Stimulated activated CD8-positive, alpha-beta memory T cell treated with anti-CD3 and anti-CD28 coated beads, Interleukin-15, amount 100 ng/mL, for 48 hours (primary cell): ENCODE results near the gene FGFRL1.

Source experiments
- DNase-seq, 2 donors: peaks; one replicate each; pipeline ENCODE4 v3.0.0-alpha.2; 2020; ENCODE audit warnings: low read depth in 2 of 2

Gene FGFRL1

DNA sequence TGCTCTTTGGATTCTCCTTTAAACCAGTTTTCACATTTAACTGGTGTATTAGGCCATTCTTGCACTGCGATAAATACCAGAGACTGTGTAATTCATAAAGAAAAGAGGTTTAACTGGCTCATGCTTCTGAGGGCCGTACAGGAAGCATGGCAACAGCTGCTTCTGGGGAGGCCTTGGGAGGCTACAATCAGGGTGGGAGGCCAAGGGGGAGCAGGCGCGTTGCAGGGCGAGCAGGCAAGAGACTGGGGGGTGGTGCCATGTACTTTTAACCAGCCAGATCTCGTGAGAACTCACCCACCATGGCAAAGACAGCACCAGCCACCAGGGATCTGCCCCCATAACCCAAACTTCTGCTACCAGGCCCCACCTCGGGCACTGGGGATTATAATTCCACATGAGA is 63.8 kb downstream of the FGFRL1 start:
- DNase-seq, result no peak

DNA sequence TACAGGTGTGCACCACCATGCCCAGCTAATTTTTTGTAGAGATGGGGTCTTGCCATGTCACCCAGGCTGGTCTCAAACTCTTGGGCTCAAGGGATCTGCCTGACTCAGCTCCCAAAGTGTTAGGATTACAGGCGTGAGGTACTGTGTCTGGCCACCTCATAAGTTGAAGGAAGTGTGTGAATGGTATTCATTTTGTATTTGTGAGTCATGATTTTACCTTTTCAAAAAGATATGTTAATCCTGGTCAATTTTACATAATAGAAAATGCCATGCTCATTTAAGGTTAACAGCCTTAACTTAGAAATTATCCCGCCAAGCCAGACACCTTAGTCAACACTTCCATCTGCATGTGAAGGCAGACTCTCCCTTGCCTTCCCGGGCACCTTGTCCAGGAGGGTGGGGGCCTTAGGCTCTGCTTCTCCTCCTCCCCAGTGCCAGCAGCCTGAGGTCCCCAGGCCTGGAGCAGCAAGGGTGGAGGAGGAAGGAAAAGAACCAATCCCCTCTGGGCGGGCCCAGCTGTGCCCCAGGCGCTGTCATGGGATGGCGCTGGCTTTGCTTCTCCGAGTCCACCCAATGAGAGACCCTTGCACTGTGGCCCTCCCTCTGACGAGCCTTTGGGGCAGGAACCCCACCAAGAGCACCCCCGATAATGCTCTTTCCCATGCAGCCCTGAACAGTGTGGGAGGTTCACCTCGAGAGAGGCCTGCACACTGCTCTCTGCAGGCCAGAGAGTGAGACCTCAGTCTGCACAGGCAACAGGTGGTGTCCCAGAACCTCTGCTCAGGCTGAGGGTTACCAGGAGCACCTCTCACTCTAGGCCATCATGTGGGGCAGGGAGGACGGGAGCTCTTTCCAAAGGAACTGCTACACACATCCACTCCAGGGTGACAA is 64.6 kb downstream of the FGFRL1 start:
- DNase-seq, result no peak
